A673 (cell line): Measurements from ENCODE around the gene SRMS. TPM values are rescaled to one million over a fixed set of nuclear protein-coding genes. Genes with fewer than 3 reads are reported as not detected.
A peak's percentile ranks its signal among the peaks of the same experiment; 100 is the strongest.

Experiments
- BruUV-seq: library from RNA; stranded (reverse); fragments of 400-500 nt; replicated peaks from 2 replicates; lab custom pipeline; 2021; lab: Mats Ljungman, UMichigan
- CTCF ChIA-PET: fragments of 300-600 bp; sonication (Branson Sonifier 250); formaldehyde crosslinking; loops from one replicate; lab custom pipeline; 2022; ENCODE audit warnings: antibody characterized with exemption; lab: Charles Lee
- POLR2A ChIA-PET: fragments of 300-600 bp; sonication (Branson Sonifier 250); formaldehyde crosslinking; loops from one replicate; lab custom pipeline; 2022; ENCODE audit warnings: antibody characterized with exemption; ENCODE audit not compliant: low non-redundant PET; lab: Charles Lee
- DNase-seq: peaks from one replicate; pipeline ENCODE4 v3.0.0-alpha.2; 2015; ENCODE audit warnings: low spot score
- H3K27ac ChIP-seq: fragments of 200-600 bp; sonication (generic); 2 replicates; pipeline ENCODE4 v1.5.1; 2016; ENCODE audit warnings: mixed run types, low read depth, mild to moderate bottlenecking, mixed read lengths, antibody characterized with exemption, low read length; ENCODE audit not compliant: poor library complexity, severe bottlenecking
- H3K27me3 ChIP-seq: fragments of 200-600 bp; sonication (generic); replicated peaks from 2 replicates; pipeline ENCODE4 v1.6.1; 2017; ENCODE audit warnings: mixed run types, low read depth, mild to moderate bottlenecking, mixed read lengths, antibody characterized with exemption, low read length; ENCODE audit not compliant: insufficient read depth, poor library complexity
- H3K36me3 ChIP-seq: fragments of 200-600 bp; sonication (generic); 2 replicates; pipeline ENCODE4 v1.6.1; 2016; ENCODE audit warnings: mixed run types, mild to moderate bottlenecking, mixed read lengths, antibody characterized with exemption, low read length; ENCODE audit not compliant: insufficient read depth, poor library complexity, severe bottlenecking
- H3K4me1 ChIP-seq: fragments of 200-600 bp; sonication (generic); 2 replicates; pipeline ENCODE4 v1.6.1; 2017; ENCODE audit warnings: mixed run types, mild to moderate bottlenecking, mixed read lengths, antibody characterized with exemption, low read length; ENCODE audit not compliant: insufficient read depth, poor library complexity, severe bottlenecking
- H3K4me3 ChIP-seq: fragments of 200-600 bp; sonication (generic); 2 replicates; pipeline ENCODE4 v1.5.1; 2016; ENCODE audit warnings: low read depth, mixed run types, mild to moderate bottlenecking, mixed read lengths, low read length; ENCODE audit not compliant: poor library complexity, severe bottlenecking
- H3K9me3 ChIP-seq: fragments of 200-600 bp; sonication (generic); 2 replicates; pipeline ENCODE4 v1.6.1; 2016; ENCODE audit warnings: mixed run types, low read depth, mild to moderate bottlenecking, mixed read lengths, antibody characterized with exemption, low read length; ENCODE audit not compliant: poor library complexity, severe bottlenecking
- CTCF ChIP-seq: fragments of 300-800, 200-600 bp; sonication (generic); conservative IDR thresholded peaks from 2 replicates; pipeline ENCODE4 v1.5.1; 2017; ENCODE audit warnings: low read depth, mild to moderate bottlenecking, antibody characterized with exemption, low read length, moderate library complexity, mixed read lengths
- EZH2 ChIP-seq: fragments of 200-600 bp; sonication (generic); IDR thresholded peaks from 2 replicates; pipeline ENCODE4 v1.6.1; 2017; ENCODE audit warnings: borderline replicate concordance, low read depth, mild to moderate bottlenecking, mixed read lengths, antibody characterized with exemption, low read length; ENCODE audit not compliant: poor library complexity, severe bottlenecking
- intact Hi-C: fragments of 100-400 bp; cut with micrococcal nuclease; formaldehyde crosslinking; loops from one replicate; pipeline ENCODE4 v1.10.0; 2022; ENCODE audit not compliant: unreplicated experiment
- total RNA-seq: library from RNA; stranded (reverse); gene quantifications from 2 replicates; pipeline ENCODE4 v1.2.3, GENCODE V29; 2021

SRMS gene
- total RNA-seq, 1 experiment from 2014 or later = not detected

DNA sequence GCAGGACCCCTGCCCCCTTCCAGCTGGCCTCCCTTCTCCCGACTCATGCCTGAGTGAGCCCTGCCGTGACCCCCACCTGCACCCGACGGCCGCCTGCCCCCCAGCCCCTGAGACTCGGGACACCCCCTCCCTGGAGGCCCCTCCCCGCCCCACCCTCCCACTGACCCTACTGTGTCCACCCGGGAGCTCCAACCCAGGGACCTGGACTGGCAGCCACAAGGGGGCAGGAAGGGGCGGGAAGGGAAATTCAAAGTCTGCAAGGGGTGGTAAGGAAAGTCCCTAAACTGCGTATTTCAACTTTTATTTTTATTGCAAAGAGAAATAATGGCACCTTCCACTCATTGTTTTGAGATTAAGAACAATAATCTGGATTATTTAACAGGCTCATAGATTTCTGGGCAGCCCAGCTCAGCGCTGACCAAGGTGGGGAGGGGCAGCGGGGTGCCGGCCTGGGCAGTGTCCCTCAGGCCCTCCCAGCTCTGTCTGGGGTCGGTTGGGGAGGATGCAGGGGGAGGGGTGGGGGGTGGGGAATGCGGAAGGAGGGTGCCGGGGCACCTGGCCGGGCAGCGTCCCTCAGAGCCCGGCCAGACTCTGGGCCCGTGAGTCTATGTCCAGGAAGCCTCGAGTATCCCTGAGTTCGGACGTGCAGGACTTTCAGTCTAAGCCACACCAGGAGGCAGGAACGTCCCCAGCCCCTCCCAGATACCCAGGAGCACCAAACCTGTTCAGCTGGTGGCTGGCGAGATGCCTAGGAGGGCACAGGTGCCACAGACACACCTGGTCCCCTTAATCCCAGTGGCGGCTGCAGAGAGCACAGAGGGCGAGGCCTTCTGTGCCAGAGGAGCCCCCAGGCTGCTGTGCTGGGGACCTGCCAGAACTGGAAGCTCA, 9.1 kb downstream of the SRMS start:
- peaks cover 5% of the 10 kb centered on the region for H3K4me1 ChIP-seq
- no peak for DNase-seq
- CTCF ChIA-PET = interaction anchor here (0.9 to 1.0 kb wide), 2 partner anchors 36 to 435 kb away, joined by 3 to 6 read pairs; partner anchors contain the start of gene HELZ2
- H3K36me3 ChIP-seq = no peaks in the 10 kb centered on the region
- H3K4me3 ChIP-seq = no peak overlapping the region
- no peak overlapping the region for H3K27ac ChIP-seq
- no peaks in the 10 kb centered on the region for H3K27me3 ChIP-seq
- intact Hi-C loops = loop anchor here (5.0 kb wide), 3 partner anchors 249 to 584 kb away; partner anchors contain the start of gene SAMD10
- no TSS peak for BruUV-seq
- POLR2A ChIA-PET = no interaction called here
- no peaks in the 10 kb centered on the region for H3K9me3 ChIP-seq
- no peak for TF ChIP-seq CTCF
- TF ChIP-seq EZH2 = no peak

GRCh38 chr20:63537525-63538203, 9.9 kb downstream of the SRMS start:
- H3K36me3 ChIP-seq = no peaks in the 10 kb centered on the region
- H3K4me3 ChIP-seq = peak overlapping the region; percentile 18
- DNase-seq = peak; percentile 85
- CTCF ChIA-PET = interaction anchor here (0.9 to 1.0 kb wide), 2 partner anchors 36 to 436 kb away, joined by 3 to 6 read pairs; partner anchors contain the start of gene HELZ2
- H3K27me3 ChIP-seq = no peaks in the 10 kb centered on the region
- peaks cover 5% of the 10 kb centered on the region for H3K4me1 ChIP-seq
- peak; percentile 93 for TF ChIP-seq CTCF
- no peak for TF ChIP-seq EZH2
- H3K27ac ChIP-seq = no peak overlapping the region
- no peaks in the 10 kb centered on the region for H3K9me3 ChIP-seq
- POLR2A ChIA-PET = no interaction called here
- no TSS peak for BruUV-seq
- intact Hi-C loops = loop anchor here (5.0 kb wide), 3 partner anchors 250 to 585 kb away; partner anchors contain the start of gene SAMD10

- Histone ChIP-seq H3K27me3 (no peaks in the 10 kb centered on the region), H3K36me3 (no peaks in the 10 kb centered on the region), H3K9me3 (no peaks in the 10 kb centered on the region), H3K27ac (no peak within 1 kb of the TSS), H3K4me1 (peaks cover 5% of the 10 kb centered on the region), H3K4me3 (peak within 1 kb of the TSS; percentile 18)
- POLR2A ChIA-PET = no interaction called here
- intact Hi-C loops = loop anchor here (5.0 kb wide), 3 partner anchors 250 to 585 kb away; partner anchors contain the start of gene SAMD10
- TF ChIP-seq CTCF (no peak), EZH2 (no peak)
- CTCF ChIA-PET = interaction anchor here (1.0 kb wide), 1 partner anchor 437 kb away, joined by 6 read pairs; no protein-coding TSS in a partner anchor
- no TSS peak for BruUV-seq
- DNase-seq = no peak
Measured at GRCh38 chr20:63536997-63537524, 10.5 kb downstream of the SRMS start, which contains the start of gene PTK6. Gene PTK6 (minus strand): TSS chr20:63537376. CDS start chr20:63537314, 62 bp downstream.
